Suppressor macrophage treated with lipopolysaccharide for 1 hour (primary cell): ENCODE data around the gene ISYNA1.

Source experiments
- DNase-seq, 3 donors: peaks; one replicate each; pipeline ENCODE4 v3.0.0-alpha.2; 2020 to 2022

The ISYNA1 gene

DNA sequence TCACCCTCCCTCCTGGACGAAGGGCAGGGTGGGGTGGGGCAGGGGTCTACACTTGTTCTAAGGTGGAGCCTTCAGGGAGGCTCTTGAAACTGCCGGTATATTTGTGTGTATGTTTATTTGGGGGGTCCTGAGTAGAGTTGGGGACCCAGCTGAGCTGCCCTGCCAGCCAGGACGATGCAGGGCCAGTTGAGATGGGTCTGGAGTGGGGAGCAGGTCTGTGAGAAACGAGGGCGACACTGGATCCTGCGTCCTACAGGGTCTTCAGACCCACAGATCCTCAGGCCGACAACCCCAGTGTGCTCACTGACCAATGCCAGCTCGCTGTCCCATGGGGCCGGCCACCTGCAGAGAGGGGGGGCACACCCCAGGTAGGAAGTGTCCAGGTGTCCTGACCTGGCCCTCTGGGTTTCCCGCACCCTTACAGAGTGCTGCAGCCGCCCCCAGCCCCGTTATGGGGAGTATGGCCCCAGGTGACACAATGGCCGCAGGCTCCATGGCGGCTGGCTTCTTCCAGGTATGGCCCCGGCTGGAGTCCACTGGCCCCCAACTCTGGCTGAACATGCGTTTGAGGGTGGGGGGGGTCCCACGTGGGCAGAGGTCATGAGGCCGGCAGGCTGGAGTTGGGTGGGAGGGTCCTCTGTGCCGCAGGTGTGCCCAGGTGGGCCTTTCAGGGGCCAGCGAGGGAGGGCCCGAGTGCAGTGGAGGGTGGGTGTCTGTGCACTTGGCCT, 7.4 kb downstream of the ISYNA1 start:
- DNase-seq: no peak

DNA sequence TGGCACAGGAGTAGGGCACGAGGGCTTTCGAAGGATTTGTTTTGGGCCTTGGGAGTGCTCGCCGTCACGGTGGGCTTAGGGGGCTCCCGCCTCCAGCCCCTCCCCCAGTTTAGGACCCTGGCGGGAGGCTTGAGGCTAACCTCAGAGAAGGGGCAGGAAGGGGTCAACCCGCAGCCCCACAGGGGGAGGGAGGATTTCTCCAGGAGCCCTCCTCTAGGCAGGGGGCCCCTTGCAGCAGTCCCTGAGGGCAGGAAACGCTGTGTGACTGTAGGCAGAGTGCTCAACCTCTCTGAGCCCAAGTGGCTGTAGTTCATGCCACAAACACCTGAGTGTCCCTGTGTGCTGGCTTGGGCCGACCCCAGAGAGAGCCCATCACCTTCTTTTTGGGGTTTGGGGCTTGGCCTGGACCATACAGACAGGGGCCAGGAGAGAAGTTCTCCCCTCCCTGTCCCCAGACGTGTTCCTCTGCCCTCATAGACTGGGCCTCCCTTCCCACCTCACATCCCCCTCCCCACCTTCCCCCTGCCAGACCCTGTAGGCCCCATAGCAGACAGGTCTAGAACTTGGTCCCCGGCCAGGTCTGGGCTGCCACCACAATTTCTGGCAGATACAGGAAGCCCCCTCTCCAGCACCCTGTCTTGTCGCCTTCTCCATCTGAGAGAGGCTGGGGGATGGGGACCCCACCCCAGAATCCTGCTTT, 8.1 kb downstream of the ISYNA1 start:
- DNase-seq: no peak

DNA sequence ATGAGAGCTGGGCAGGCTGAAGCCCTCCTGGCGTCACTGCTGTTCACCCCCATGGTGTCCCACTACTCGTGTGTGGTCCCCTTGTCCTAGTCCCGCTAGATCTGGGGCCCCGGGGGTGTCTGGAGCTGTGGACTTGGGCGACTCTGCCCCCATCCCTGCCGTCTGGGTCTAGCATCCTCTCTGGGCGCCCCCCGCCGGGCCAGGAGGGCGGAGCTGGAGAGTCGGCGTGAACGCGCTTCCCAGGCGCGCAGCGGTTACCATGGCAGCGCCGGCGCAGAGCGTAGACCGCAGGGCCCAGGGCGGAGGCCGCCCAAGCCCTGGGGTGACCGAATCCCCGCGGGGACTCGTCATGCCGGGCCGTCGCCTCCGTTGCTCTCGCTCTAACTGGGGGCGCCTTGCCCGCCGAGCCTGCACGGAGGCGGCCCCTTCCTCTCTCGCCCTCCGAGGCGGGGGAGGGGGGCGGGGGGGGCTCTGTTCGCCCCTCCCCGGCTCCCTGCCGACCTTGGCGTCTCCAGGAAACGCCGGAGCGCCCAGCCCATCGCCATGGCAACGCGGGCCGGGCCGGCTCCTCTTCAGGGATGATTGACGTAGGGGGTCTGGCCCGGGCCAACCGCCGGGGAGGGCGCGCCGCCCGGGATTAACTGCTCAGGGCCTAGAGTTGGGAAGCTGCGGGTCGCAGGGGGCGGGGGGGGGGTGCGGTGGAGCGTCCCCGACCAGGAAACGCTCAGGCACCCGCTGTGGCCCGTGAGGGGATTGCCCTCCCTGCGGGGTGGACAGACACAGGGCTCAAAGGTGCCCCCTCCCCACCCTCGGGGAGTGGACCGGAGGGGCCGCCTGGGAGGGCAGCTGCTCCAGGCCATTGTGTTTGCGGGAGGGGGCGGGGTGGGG, 8.9 kb downstream of the ISYNA1 start:
- DNase-seq: peak; percentile 75 to 86 (median 78)

DNA sequence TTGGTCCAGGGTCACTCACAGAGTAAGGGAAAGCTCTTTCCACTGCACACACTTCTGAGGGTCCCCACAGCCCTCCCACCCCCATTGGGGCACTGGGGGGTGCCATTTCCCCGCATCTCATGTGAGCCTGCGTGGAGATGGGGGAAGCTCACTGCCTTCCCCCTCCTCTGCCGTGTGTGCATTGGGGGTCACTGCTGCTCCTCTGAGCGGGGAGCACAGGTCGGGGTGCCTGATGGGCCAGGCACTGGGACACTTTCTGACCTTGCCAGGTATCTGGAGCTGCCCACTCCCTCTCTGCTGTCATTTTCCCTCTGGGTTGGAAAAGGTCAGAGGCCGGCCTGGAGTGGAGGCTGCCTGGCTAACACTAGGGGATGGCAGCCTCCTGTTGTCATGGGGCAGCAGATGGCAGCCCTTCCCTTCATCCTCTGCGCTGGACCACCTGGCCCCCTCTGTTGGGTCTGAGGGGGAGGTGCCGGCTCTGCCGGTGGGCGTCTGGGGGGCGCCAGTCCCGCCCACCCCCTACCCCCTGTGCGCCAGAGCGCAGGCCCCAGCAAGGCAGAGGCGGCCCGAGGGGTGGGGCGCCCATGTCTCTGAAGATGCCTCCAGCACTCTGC, 9.7 kb downstream of the ISYNA1 start:
- DNase-seq: no peak

DNA sequence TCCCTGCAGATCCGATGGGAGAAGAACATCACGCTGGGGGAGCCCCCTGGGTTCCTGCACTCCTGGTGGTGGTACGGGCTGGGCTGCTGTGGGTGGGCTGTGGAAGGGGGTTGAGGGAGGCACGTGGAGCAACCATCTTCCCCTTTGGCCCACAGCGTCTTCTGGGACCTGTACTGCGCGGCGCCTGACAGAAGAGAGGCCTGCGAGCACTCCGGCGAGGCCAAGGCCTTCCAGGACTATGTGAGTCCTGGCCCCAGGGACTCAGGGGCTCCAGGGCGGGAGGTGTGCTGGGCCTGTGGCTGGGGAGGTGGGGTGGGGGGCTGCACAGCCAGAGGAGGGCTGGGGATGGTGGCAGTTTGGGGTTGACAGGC, 10.2 kb downstream of the ISYNA1 start:
- DNase-seq: no peak

DNA sequence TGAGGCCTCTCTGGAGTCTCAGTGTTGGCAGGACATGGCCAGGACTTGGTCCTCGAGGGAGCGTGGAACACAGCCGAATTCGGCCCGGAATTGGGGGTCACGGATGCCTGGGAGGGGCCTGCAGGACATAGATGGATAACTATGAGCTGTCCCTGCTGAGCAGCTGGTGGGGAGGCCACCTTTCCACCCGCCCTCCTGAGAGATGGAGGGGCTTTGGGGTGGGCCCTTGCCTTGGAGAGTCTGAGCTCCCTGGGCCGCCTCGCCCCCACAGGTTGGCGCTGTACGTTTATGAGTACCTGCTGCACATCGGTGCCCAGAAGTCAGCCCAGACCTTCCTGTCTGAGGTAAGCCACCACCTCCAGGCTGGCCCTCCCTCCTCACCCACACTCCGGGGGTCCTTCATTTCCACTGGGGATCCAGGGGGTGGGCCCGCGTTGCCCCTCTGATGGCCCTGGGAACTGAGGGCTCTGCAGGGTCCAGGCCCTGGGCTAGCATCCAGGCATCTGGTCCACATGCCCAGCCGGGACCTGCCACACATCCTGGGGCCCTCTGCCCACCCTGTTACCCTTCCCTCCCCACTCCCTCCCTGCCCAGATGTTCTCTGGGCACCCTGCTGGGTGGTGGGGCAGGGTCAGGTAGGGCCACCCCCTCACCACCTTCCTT, 10.7 kb downstream of the ISYNA1 start:
- DNase-seq: no peak

DNA sequence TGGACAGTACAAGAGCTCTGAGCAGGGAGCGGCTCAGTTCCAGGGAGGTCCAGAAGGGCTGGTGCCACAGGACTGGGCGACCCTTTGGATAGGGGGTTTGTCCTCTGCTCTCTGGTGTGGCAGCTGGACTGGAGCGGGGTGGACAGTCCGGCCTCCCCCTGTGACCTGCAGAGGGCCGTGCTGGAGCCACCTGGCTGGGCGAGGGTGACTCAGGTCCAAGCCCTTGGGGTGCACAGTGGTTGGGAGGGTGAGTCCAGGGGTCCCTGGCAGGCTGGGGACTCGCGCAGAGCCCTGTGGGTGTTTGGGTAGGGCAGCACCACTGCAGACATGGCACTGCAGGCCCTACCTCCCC, 11.5 kb downstream of the ISYNA1 start:
- DNase-seq: no peak

DNA sequence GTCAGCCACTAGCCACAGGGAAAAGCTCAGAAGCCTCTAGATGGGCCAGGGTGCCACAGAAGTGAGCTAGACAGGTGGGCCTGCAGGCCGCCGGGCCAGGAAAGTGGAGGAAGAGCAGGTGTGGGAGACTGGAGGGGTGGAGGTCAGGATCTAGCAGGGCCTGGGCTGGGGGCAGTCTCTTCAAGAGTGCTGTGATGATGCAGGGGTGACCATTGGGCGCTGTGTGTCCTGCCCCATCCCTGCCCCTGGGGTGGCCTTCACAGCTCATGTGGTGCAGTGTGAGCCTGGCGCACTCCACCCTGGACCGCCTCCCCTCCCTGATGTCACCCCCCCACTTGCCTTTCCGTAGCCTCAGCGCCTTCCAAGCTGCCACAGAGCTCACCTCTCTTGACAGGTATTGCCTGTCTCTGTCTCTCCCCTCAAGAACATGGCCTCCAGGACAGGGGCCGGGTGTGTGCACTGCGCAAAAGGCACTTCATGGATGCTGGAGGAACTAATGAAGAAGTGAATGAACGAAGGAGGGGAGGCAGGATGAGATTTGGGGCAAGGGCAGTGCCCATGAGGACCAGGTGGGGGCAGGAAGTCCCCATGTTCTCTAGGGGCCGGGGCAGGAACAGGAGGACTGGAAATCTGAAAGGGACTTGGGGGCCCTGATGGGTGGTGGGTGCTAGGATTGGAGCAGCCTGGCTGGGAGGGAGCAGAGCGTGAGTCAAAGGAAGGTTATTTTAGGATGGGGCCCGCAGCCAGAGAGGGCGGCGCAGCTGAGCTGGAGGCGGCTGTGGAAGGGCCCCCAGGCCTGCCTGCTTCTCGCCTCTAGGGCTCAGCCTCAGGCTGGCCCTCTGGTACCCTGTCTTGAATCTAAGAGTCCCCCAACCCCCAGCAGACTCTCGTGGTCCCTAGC, 12.2 kb downstream of the ISYNA1 start:
- no peak for DNase-seq

DNA sequence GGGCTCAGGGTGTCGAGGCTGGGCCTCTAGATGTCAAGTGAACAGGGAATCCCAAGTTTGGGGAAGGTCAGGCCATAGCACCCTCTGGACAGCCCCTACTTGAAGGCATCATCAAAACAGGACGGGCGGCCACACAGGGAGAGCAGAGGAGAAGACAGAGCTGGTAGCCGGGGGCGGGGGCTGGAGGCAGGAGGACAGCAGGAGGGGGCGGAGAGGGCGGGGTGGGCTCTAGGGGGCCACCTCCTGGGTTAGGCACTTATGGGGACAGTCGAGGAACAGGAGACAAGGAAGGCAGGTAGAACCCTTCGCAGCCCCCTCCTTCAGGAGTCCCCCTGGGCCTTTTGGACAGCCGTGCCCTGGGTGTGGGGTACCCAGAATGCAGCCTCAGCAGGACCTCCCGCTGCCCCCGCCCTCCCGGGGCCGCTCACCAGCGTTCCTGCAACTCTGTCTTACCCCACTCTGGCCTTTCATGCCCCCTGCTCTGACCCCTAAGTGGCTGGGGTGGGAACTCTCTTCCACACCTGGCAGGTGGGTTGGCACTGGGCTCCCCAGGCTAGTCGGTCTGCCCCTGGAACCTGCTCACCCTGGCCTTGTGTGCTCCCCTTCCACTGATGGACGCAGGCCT, 12.9 kb downstream of the ISYNA1 start:
- DNase-seq: no peak

DNA sequence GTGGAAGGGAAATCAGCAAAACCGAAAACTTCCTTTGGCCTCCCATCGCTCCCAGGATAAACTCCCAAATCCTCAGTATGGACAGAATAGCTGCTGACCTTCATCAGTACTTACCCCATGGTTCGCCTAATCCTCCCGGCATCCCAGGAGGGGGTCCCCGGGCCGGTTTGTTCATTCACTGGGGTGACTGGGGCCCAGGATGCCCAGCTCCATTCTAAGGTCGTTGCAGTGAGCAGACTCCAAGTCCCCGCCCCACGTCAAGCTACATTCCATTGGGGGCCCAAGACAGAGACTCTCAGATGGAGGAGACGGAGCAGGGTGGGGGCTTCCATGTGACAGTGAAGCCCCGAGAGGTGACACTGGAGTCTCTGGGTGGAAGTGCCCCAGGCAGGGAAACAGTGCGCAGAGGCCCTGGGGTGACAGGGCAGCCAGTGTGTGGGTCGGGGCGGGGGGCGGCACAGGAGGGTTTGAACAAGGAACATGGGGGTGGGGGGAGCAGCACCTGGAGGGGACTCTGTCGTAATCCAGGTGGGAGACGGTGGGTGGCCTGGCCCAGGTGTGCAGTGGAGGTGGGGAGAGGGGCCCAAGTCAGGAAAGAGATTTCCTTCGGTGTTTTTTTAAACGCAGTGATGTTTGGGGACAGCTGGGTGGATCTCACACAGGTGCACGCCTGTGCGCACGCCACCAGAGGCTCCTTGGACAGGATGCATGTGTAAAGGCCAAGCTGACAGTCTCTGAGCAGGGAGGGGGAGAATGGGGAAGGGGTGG, 13.6 kb downstream of the ISYNA1 start:
- no peak for DNase-seq

DNA sequence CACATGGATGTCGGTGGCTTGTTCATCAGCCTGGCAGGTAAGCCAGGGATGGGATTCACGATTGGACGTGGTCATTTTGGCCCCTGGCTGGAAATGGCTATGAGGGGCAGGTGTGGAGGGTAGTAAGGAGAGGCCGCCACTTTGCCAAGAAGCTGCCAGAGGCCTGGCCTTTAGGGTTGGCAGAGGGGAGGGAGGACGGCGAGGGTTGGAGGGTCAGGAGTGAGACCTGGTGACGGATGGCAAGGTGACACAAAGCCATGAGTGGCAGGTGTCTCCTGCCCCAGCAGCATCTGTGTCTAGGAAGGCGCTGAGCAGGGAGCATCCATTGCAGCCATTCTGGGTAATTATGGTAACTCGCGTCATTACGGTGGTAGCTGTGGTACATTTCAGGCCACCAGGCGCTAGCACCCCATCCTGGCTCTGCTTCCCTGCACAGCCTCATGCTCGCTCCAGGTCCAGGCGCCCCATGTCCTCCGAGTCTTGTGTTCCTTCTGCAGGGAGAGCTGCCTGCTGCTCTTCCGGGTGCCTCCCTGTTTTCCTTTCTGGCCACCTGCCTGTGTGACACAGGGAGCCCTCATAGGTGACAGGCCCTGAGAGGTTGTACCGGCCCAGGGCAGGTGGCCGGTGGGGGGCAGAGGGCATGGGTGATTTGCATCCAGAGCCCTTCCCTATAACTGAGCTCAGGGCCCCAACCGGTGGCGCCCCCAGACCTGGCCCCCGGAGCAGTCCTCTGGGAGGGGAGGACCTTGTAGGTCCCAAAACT, 14.5 kb downstream of the ISYNA1 start:
- DNase-seq: no peak

DNA sequence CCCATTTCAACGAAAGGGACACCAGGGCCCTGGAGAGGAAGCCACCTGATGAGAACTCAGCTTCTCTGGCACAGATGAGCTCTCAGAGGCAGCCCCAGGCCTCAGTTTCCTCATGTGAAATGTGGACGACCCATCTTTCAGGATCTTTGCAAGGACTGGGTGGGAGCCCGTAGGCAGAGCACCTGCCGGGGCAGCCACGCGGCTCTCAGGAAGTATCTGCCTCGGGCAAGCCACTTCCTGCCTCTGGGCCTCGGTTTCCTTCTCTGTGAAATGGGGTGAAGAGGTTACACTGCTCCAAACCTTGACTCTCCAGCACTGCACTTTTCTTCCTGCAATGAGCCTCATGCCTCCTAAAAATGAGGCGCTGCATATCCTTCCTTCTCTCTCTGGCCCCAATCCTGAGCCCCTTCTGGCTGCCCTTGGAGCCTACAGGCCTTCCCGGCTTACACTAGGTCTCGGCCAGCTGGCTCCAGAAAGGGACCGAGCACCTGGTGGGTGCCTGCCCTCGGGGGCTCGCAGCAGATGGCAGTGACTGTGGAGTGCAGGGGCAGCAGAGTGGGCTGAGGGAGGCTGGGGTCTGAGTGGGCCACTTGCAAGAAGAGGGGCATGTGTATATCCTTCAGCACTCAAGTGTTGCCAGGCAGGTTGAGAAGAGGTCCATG, 15.3 kb downstream of the ISYNA1 start:
- no peak for DNase-seq

DNA sequence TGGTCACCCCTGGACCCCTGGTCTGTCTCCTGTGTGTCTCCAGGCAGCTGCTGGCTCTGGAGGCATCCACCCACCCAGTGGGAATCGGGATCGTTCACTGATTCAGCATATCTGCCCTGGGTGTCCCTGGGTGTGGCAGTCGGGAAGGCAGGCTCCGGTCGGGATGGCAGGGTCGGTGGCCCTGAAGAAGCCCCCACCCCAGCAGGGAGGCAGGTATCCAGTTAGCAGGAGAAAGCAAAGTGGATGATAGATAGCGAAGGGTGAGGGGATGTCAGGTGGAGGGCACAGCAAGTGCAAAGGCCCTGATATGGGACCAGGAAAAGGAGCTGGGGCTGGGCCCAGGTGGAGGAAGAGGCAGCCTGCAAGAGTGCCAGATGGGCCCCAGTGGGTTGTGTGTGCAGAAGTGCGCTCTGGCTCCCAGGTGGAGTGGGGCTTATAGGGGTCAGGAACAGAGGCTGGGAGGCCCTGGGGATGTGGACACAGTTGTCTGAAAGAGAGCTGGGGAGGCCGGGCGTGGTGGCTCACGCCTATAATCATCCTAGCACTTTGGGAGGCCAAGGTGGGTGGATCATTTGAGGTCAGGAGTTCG, 16.5 kb downstream of the ISYNA1 start:
- no peak for DNase-seq

DNA sequence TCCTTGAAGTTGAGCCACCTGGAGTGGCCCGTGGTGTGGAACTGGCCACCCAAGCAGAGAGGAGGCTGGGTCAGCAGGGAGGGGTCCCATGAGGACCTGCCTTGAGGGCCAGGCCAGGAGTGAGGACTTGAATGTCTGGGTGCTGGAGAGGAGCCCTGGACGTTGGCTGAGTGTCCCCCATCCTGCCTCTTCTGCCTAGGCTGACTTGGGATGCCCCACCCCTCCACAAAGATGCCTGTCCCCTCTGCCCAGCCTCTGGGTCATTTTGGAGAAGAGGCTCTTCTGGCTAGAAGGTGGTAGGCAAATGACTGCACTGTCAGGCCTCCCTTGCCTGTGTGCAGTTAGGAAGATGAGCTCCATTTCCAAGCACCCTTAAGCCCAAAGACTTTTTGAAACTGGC, 17.0 kb downstream of the ISYNA1 start:
- no peak for DNase-seq

DNA sequence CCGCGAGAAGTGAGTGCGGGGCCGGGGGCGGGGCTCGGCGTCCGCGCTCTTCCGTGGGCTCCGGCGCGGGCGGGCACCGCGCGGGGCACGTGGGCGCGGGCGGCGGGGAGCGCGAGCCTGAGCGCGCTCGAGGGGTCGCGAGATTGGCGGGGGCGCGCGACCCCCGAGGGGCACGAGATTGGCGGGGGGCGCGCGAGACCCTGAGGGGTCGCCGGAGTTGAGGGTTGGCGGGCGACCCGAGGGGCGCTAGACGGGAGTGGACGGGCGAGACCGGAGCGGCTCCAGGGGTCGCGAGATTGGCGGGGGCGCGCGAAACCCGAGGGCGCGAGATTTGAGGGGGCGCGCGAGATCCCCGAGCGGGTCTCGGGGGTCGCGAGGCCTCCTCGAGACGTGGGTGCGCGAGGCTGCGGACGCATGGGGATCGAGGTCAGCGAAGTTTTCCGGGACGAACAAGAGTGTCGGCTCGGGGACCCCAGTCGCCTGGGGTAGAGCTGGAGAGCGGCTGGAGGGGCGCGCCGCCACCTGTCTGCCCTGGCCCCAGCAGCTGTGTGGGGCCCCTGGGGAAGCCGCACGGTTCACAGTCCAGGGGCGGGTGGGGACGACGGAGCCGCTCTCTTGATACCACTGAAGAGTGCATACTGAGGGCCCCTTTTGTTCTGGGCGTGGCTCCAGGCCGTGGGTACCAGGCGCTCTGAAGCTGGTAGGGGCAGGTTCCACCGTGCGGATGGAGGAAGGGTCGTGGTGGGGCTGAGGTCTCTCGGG, 18.1 kb downstream of the ISYNA1 start:
- DNase-seq: peak in 1 of 3 donors; percentile 42

DNA sequence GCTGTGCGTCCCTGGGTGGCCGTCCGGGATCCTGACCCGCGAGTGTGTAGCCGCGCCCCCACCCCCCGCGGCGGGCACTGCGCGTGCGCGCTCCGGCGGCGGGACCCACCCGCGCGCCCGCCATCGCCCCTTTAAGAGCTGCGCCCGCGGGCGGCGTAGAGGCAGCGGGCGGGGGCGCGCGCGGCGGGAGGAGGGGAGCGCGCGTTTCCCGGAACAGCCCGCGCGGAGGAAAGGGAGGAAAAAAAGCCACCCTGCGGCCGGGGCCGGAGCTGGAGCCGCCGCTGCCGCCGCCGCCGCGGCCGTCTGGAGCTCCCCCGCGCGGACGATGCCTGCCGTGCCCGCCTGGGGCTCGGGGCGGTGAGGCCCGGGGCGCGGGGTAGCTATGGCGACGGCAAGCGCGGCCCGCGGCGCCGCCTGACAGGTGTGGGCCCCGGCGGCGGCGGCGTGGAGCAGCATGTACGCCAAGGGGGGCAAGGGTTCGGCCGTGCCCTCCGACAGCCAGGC, 18.7 kb downstream of the ISYNA1 start, which contains the start of gene SSBP4:
SSBP4 (plus strand) TSS at position 204 of the 504 bp plus-strand sequence; CDS start at position 455, 251 bp downstream.
- peak; percentile 85 to 93 (median 86) for DNase-seq

DNA sequence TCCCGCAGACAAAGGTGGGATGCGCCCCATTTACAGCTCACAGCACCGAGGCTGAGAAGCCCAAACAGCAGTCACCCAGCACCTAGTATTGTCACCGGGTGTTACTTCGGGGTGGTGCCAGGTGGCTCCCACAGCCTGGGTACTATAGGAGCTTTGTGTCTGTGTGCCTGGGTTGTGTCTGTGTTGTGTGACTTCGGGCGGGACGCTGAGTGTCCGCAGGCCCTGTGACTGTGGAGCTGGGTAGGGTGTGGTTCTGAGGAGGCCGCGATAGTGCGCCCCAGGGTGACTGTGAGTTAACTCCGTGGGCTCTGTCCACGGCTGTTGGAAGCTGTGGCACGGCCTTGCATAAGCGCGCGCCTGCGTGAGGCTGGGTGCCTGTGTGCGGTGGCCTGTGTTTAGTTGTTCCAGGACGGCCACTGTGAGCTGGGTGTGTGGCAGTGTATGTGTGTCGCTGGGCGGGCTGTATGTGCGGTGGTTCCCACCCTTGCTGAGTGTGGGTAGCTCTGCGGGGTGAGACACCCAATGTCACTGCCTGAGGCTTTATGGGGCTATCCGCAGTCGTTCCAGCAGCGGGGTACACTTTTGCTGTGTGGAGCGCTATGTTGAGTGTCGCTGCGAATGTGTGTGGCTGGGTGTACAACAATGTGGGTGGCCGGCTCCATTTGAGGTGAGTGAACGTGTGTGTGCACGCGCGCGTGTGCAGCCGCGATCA, 19.3 kb downstream of the ISYNA1 start:
- DNase-seq: peak; percentile 37 to 57 (median 53)
